DND-41 (cell line): Measurements from ENCODE around the gene GRK1.

Source experiments
- EZH2 ChIP-seq: IDR thresholded peaks from 3 replicates; pipeline ENCODE4 v1.6.1; 2012; ENCODE audit warnings: borderline replicate concordance, low read depth, mild to moderate bottlenecking, moderate library complexity, low read length, inconsistent platforms; ENCODE audit not compliant: severe bottlenecking
- TF ChIP-seq, protein P1 (sequence below): IDR thresholded peaks from 2 replicates; pipeline ENCODE4 v1.5.1; 2012; ENCODE audit warnings: borderline replicate concordance, low read length, moderate library complexity, mild to moderate bottlenecking; ENCODE audit not compliant: poor library complexity, severe bottlenecking; ENCODE audit errors: extremely low read depth

DNA sequence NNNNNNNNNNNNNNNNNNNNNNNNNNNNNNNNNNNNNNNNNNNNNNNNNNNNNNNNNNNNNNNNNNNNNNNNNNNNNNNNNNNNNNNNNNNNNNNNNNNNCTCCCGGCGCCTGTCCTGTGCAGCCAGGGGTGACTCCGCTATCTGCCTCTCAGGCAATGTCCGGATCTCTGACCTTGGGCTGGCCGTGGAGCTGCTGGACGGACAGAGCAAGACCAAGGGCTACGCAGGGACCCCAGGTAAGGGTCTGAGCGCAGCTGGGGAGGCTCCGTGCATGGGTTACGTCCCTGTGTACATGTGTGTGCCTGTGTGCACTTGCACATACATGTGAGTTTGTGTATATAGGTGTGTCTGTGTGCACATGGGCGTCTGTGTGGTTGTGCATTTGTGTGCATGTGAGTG is 55.9 kb downstream of the GRK1 start:
- TF ChIP-seq, protein P1, sequence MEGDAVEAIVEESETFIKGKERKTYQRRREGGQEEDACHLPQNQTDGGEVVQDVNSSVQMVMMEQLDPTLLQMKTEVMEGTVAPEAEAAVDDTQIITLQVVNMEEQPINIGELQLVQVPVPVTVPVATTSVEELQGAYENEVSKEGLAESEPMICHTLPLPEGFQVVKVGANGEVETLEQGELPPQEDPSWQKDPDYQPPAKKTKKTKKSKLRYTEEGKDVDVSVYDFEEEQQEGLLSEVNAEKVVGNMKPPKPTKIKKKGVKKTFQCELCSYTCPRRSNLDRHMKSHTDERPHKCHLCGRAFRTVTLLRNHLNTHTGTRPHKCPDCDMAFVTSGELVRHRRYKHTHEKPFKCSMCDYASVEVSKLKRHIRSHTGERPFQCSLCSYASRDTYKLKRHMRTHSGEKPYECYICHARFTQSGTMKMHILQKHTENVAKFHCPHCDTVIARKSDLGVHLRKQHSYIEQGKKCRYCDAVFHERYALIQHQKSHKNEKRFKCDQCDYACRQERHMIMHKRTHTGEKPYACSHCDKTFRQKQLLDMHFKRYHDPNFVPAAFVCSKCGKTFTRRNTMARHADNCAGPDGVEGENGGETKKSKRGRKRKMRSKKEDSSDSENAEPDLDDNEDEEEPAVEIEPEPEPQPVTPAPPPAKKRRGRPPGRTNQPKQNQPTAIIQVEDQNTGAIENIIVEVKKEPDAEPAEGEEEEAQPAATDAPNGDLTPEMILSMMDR: no peak
- no peak for TF ChIP-seq EZH2
